GM18502 (cell line): ENCODE results near the gene PCDHA5.
"Not testable (repeated sequence)": the region's sequence is repeated elsewhere in the genome, so short reads cannot be mapped to it uniquely, and the experiment has no call there.

Experiments used
- ATAC-seq: cut with Tn5 transposase; IDR thresholded peaks from one replicate; pipeline ENCODE4 v1.9.1; 2021; ENCODE audit warnings: mild to moderate bottlenecking; ENCODE audit not compliant: unreplicated experiment, poor library complexity

PCDHA5 gene

DNA sequence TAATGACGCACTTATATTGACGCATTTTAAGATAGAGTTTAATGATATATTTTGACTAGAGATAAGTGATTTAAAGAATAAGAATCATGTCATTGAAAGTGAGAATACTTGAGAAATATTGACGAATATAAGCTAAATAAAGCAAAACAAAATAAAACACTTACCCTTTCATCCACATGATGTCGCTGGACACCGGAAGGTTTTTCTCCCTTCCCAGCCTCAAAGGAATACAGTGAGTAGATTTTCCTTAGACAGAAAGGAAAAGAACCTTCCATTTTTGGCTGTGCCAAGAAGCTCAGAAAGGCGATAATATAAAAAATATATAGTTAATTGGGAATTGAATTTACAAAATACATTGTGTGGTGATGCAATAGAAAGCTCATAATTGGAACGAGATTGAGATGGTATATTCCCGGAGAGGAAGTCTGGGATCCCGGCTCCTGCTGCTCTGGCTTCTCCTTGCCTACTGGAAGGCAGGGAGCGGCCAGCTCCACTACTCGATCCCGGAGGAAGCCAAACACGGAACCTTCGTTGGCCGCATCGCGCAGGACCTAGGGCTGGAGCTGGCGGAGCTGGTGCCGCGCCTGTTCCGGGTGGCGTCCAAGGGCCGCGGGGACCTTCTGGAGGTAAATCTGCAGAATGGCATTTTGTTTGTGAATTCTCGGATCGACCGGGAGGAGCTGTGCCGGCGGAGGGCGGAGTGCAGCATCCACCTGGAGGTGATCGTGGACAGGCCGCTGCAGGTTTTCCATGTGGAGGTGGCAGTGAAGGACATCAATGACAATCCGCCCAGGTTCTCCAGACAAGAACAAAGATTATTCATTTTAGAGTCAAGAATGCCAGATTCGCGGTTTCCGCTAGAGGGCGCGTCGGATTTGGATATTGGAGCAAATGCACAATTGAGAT, at the start of gene PCDHA5:
PCDHA5 (plus strand) TSS at position 239 of the 906 bp plus-strand sequence.
- no peak for ATAC-seq

DNA sequence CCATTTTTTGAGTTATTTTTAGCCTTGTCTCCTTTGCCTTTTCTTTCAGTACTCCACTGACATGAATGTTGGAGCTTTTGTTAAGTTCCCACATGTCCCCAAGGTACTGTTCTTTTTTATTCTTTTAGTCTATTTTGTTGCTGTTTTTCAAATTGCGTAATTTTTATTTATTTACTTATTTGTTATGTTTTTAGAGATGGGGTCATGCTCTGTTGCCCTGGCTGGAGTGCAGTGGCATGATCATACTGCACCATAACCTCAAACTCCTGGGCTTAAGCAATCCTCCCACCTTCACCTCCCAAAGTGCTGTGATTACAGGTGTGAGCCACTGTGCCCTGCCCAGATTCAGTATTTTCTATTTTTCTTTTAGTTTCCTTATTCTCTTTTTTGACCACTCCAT, 40.9 kb upstream of the PCDHA5 start:
- no peak for ATAC-seq

GRCh38 chr5:140785905-140786686, 35.3 kb upstream of the PCDHA5 start, which contains the start of gene PCDHA1:
TSS of gene PCDHA1 (plus strand) at chr5:140786140.
- no peak for ATAC-seq

DNA sequence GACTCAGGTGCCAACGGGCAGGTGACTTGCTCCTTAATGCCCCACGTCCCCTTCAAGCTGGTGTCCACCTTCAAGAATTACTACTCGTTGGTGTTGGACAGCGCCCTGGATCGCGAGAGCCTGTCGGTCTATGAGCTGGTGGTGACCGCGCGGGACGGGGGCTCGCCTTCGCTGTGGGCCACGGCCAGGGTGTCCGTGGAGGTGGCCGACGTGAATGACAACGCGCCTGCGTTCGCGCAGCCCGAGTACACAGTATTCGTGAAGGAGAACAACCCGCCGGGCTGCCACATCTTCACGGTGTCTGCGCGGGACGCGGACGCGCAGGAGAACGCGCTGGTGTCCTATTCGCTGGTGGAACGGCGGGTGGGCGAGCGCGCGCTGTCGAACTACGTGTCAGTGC, 34.0 kb upstream of the PCDHA5 start:
- not testable (repeated sequence) for ATAC-seq

DNA sequence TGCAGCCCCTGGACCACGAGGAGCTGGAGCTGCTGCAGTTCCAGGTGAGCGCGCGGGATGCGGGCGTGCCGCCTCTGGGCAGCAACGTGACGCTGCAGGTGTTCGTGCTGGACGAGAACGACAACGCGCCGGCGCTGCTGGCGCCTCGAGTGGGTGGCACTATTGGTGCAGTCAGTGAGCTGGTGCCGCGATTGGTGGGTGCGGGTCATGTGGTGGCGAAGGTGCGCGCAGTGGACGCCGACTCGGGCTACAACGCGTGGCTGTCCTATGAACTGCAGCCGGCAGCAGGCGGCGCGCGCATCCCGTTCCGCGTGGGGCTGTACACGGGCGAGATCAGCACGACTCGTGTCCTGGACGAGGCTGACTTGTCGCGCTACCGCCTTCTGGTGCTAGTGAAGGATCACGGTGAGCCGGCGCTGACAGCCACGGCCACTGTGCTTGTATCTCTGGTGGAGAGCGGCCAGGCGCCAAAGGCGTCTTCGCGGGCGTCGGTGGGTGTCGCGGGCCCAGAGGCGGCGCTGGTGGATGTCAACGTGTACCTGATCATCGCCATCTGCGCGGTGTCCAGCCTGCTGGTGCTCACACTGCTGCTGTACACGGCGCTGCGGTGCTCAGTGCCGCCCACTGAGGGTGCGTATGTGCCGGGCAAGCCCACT, 33.4 kb upstream of the PCDHA5 start:
- not testable (repeated sequence) for ATAC-seq

GRCh38 chr5:140791089-140791488, 30.3 kb upstream of the PCDHA5 start:
- ATAC-seq: no peak

DNA sequence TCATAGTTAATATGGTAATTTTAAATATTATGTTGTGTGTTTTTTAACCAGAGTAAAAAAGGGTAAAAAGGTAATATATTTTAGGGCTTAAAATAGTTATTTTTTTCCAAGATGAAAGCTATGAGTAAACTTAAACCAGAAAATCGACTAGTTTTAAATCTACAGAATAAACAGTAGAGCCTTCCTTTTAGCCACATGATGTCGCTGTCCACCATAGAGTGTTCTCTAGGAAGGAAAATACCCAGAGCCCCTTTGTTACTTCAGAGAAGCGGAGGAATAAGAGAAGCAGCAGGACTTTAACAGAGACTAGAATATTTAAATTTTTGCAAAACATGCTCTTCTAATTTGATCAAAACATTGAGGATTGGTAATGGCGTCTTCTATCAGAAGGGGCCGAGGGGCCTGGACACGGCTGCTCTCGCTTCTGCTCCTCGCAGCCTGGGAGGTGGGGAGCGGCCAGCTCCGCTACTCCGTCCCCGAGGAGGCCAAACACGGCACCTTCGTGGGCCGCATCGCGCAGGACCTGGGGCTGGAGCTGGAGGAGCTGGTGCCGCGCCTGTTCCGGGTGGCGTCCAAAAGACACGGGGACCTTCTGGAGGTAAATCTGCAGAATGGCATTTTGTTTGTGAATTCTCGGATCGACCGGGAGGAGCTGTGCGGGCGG, 26.7 kb upstream of the PCDHA5 start, which contains the start of gene PCDHA2:
PCDHA2 (plus strand) TSS at position 258 of the 664 bp plus-strand sequence.
- no peak for ATAC-seq

DNA sequence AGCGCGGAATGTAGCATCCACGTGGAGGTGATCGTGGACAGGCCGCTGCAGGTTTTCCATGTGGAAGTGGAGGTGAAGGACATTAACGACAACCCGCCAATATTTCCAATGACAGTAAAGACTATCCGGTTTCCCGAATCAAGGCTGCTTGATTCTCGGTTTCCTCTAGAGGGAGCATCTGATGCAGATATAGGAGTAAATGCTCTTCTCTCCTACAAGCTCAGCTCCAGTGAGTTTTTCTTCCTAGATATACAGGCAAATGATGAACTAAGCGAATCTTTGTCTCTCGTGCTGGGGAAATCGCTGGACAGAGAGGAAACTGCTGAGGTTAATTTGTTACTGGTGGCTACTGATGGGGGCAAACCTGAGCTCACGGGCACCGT, 26.2 kb upstream of the PCDHA5 start:
- no peak for ATAC-seq

DNA sequence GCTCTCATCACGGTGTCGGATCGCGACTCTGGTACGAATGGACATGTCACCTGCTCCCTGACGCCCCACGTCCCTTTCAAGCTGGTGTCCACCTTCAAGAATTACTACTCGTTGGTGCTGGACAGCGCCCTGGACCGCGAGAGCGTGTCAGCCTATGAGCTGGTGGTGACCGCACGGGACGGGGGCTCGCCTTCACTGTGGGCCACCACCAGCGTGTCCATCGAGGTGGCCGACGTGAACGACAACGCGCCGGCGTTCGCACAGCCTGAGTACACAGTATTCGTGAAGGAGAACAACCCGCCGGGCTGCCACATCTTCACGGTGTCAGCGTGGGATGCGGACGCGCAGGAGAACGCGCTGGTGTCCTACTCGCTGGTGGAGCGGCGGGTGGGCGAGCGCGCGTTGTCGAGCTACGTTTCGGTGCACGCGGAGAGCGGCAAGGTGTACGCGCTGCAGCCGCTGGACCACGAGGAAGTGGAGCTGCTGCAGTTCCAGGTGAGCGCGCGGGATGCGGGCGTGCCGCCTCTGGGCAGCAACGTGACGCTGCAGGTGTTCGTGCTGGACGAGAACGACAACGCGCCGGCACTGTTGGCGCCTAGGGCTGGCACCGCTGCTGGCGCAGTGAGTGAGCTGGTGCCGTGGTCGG, 25.2 kb upstream of the PCDHA5 start:
- ATAC-seq: not testable (repeated sequence)

GRCh38 chr5:140796718-140797095, 24.7 kb upstream of the PCDHA5 start:
- ATAC-seq: no peak

GRCh38 chr5:140800816-140801493, 20.5 kb upstream of the PCDHA5 start, which contains the start of gene PCDHA3:
TSS of gene PCDHA3 (plus strand) at chr5:140801057.
- ATAC-seq: no peak

- ATAC-seq: no peak
Observed at GRCh38 chr5:140801494-140801841, 19.9 kb upstream of the PCDHA5 start.

GRCh38 chr5:140802381-140802780, 19.0 kb upstream of the PCDHA5 start:
- not testable (repeated sequence) for ATAC-seq

GRCh38 chr5:140802781-140803271, 18.6 kb upstream of the PCDHA5 start:
- no peak for ATAC-seq

GRCh38 chr5:140806834-140807775, 14.3 kb upstream of the PCDHA5 start, which contains the start of gene PCDHA4:
TSS of gene PCDHA4 (plus strand) at chr5:140807068.
- ATAC-seq: no peak

GRCh38 chr5:140808241-140808888, 13.0 kb upstream of the PCDHA5 start:
- ATAC-seq: not testable (repeated sequence)

DNA sequence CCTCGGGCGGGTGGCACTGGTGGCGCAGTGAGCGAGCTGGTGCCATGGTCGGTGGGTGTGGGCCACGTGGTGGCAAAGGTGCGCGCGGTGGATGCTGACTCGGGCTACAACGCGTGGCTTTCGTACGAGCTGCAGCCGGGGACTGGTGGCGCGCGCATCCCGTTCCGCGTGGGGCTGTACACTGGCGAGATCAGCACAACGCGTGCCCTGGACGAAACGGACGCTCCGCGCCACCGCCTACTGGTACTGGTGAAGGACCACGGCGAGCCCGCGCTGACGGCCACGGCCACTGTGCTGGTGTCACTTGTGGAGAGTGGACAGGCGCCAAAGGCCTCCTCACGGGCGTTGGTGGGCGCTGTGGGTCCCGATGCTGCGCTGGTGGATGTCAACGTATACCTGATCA, 12.5 kb upstream of the PCDHA5 start:
- no peak for ATAC-seq
